Measurements from ENCODE around the gene PEG3.

GRCh38 chr19:56869886-56870285 lies 29.4 kb upstream of the PEG3 start:
- TF ChIP-seq CTCF (IDR thresholded peaks at IDR 0.05): no peak
- no peak for TF ChIP-seq ZFX (IDR thresholded peaks at IDR 0.05; ENCODE audit: borderline replicate concordance)

All from 22Rv1 (cell line).